HL-60 (cell line): ENCODE results near the gene CAV3.

ENCODE experiments used
- CTCF ChIP-seq: IDR thresholded peaks from one replicate; pipeline ENCODE4 v1.5.1; 2011; ENCODE audit warnings: low read length, control low read depth, inconsistent platforms; ENCODE audit not compliant: insufficient read depth
- SPI1 ChIP-seq: IDR thresholded peaks from 2 replicates; pipeline ENCODE4 v1.6.1; 2012; ENCODE audit warnings: low read depth, mild to moderate bottlenecking, borderline replicate concordance

GRCh38 chr3:8737823-8738222, 4.2 kb downstream of the CAV3 start:
- TF ChIP-seq CTCF (no peak), SPI1 (no peak)
